A549 treated with dexamethasone at 1 μM for 4 hours (cell line): ENCODE results near the gene CTSL. TPM values are rescaled to one million over a fixed set of nuclear protein-coding genes. Genes with fewer than 3 reads are reported as not detected.

Source experiments
- total RNA-seq: library from RNA; stranded (reverse); fragments of 200-300 nt; extraction: Qiagen RNA extraction; gene quantifications from 5 replicates; pipeline ENCODE4 v1.2.3, GENCODE V29; 2022

CTSL gene
- total RNA-seq = 587 to 740 TPM (median 618 TPM) in 5 replicates

GRCh38 chr9:87725900-87726709, at the start of gene CTSL:
Gene CTSL, plus strand, starts transcription at chr9:87726119. Its CDS starts 1,485 bp downstream, at chr9:87727604.

Other genes starting within 250 kb of the CTSL start
- gene DAPK1, start 228.3 kb upstream of the CTSL start, total RNA-seq = 21.1 to 31.2 TPM (median 28.0 TPM) in 5 replicates
- 0.02 TPM in 1 of 5 replicates, not detected in the others for gene SPATA31E1, start 156.8 kb downstream of the CTSL start, total RNA-seq
- not detected in 5 replicates for gene SPATA31C1, start 191.8 kb downstream of the CTSL start, total RNA-seq
- 5.1 to 6.4 TPM (median 5.9 TPM) in 5 replicates for gene CDK20, start 248.4 kb downstream of the CTSL start, total RNA-seq